Endothelial cell of umbilical vein (primary cell): ENCODE results near the gene TLR8. TPM values are rescaled to one million over a fixed set of nuclear protein-coding genes. Genes with fewer than 3 reads are reported as not detected.

Source experiments
- BruUV-seq: library from RNA; stranded (reverse); fragments of 400-500 nt; replicated peaks from 2 replicates; lab custom pipeline; 2021; lab: Mats Ljungman, UMichigan
- CTCF ChIA-PET: fragments of 300-600, 350-600 bp; sonication (Branson Sonifier 250); formaldehyde crosslinking; loops from one replicate; lab custom pipeline; 2021; ENCODE audit warnings: antibody characterized with exemption, inconsistent platforms; lab: Charles Lee
- POLR2A ChIA-PET: fragments of 300-600, 350-600 bp; sonication (Branson Sonifier 250); formaldehyde crosslinking; loops from one replicate; lab custom pipeline; 2021; ENCODE audit warnings: antibody characterized with exemption, inconsistent platforms; lab: Charles Lee
- DNase-seq: peaks from one replicate; pipeline ENCODE4 v3.0.0-alpha.2; 2011; ENCODE audit warnings: low read depth, low spot score
- FAIRE-seq: peaks from 2 replicates; lab custom pipeline; 2011; peaks lifted over from hg19 to GRCh38; lab: Jason Lieb, UNC
- H2AFZ ChIP-seq: 2 replicates; pipeline ENCODE4 v1.6.0; 2012; ENCODE audit warnings: low read depth, low read length, control low read depth, inconsistent platforms
- H3K27ac ChIP-seq: 2 replicates; pipeline ENCODE4 v1.5.1; 2011; ENCODE audit warnings: low read depth, mild to moderate bottlenecking, control low read depth, low read length, moderate library complexity; ENCODE audit not compliant: insufficient read depth
- H3K27me3 ChIP-seq, 2 experiments: 2 replicates each; pipeline versions ENCODE4 v1.6.0 to v1.6.1; 2011; ENCODE audit warnings: low read length in 2 of 2, mixed read lengths in 1 of 2; ENCODE audit not compliant: control insufficient read depth in 2 of 2, insufficient read depth in 2 of 2
- H3K36me3 ChIP-seq, 2 experiments: 2 replicates in 1 of 2; 3 replicates in 1 of 2; pipeline ENCODE4 v1.5.1; 2011; ENCODE audit warnings: low read length in 2 of 2, mild to moderate bottlenecking in 1 of 2, moderate library complexity in 1 of 2; ENCODE audit not compliant: control insufficient read depth in 2 of 2, insufficient read depth in 2 of 2; ENCODE audit errors: extremely low read depth in 1 of 2
- H3K4me1 ChIP-seq: 3 replicates; pipeline ENCODE4 v1.5.1; 2011; ENCODE audit warnings: mild to moderate bottlenecking, low read length; ENCODE audit not compliant: control insufficient read depth, insufficient read depth; ENCODE audit errors: extremely low read depth
- H3K4me2 ChIP-seq: 2 replicates; pipeline ENCODE4 v1.6.1; 2011; ENCODE audit warnings: low read length, control low read depth, mixed read lengths; ENCODE audit not compliant: insufficient read depth
- H3K4me3 ChIP-seq, 3 experiments: fragments of 200-600 bp in 1 of 3; sonication (generic), shearing (Covaris generic) in 1 of 3; replicated peaks in 1 of 3; 2 replicates each; pipeline ENCODE4 v1.5.1; 2011 to 2016; ENCODE audit warnings: control low read depth in 3 of 3, low read length in 3 of 3, mild to moderate bottlenecking in 2 of 3, inconsistent platforms in 1 of 3, low read depth in 1 of 3, moderate library complexity in 1 of 3; ENCODE audit not compliant: insufficient read depth in 1 of 3
- H3K79me2 ChIP-seq: 2 replicates; pipeline ENCODE4 v1.6.0; 2012; ENCODE audit warnings: low read length, inconsistent platforms; ENCODE audit not compliant: control insufficient read depth, insufficient read depth
- H3K9ac ChIP-seq: replicated peaks from 2 replicates; pipeline ENCODE3; 2011; ENCODE audit warnings: low read length, control low read depth; ENCODE audit not compliant: insufficient read depth; ENCODE audit errors: extremely low read depth
- H3K9me1 ChIP-seq: replicated peaks from 3 replicates; pipeline ENCODE4 v1.6.0; 2011; ENCODE audit warnings: mild to moderate bottlenecking, low read length; ENCODE audit not compliant: control insufficient read depth, insufficient read depth; ENCODE audit errors: extremely low read depth
- H3K9me3 ChIP-seq: replicated peaks from 2 replicates; pipeline ENCODE4 v1.5.1; 2012; ENCODE audit warnings: low read length, inconsistent platforms; ENCODE audit not compliant: control insufficient read depth, insufficient read depth
- H4K20me1 ChIP-seq: replicated peaks from 2 replicates; pipeline ENCODE3; 2011; ENCODE audit warnings: mild to moderate bottlenecking, low read length; ENCODE audit not compliant: control insufficient read depth, insufficient read depth; ENCODE audit errors: extremely low read depth
- EZH2 ChIP-seq: IDR thresholded peaks from 2 replicates; pipeline ENCODE4 v1.6.1; 2012; ENCODE audit warnings: borderline replicate concordance, low read depth, mild to moderate bottlenecking, moderate library complexity, low read length, inconsistent platforms; ENCODE audit not compliant: severe bottlenecking
- FOS ChIP-seq: IDR thresholded peaks from 2 replicates; pipeline ENCODE4 v1.6.1; 2011; ENCODE audit warnings: mild to moderate bottlenecking, low read length, moderate library complexity, borderline replicate concordance; ENCODE audit not compliant: insufficient read depth
- GATA2 ChIP-seq: IDR thresholded peaks from 2 replicates; pipeline ENCODE4 v1.7.0; 2011; ENCODE audit warnings: low read depth, mild to moderate bottlenecking, moderate library complexity, mixed read lengths, low read length; ENCODE audit not compliant: insufficient read length, insufficient read depth
- JUN ChIP-seq: IDR thresholded peaks from 2 replicates; pipeline ENCODE4 v1.6.1; 2011; ENCODE audit warnings: borderline replicate concordance, low read depth; ENCODE audit not compliant: insufficient read length, insufficient read depth
- MAX ChIP-seq: IDR thresholded peaks from 2 replicates; pipeline ENCODE4 v1.6.1; 2011; ENCODE audit not compliant: insufficient read depth, insufficient read length
- MYC ChIP-seq: IDR thresholded peaks from one replicate; pipeline ENCODE4 v1.6.1; 2011; ENCODE audit warnings: mild to moderate bottlenecking, low read depth, low read length
- POLR2A ChIP-seq: IDR thresholded peaks from 2 replicates; pipeline ENCODE4 v1.6.1; 2012; ENCODE audit warnings: low read depth, mild to moderate bottlenecking, control low read depth, low read length
- POLR2AphosphoS5 ChIP-seq: IDR thresholded peaks from 2 replicates; pipeline ENCODE4 v1.6.1; 2012; ENCODE audit warnings: low read depth, mild to moderate bottlenecking, control low read depth, low read length, moderate library complexity; ENCODE audit not compliant: insufficient read depth
- dilution Hi-C: fragments of 300-500 bp; cut with MboI; formaldehyde crosslinking; loops from one replicate; pipeline ENCODE4 v1.15.0; 2019; ENCODE audit warnings: low sequenced_read_pairs; ENCODE audit not compliant: extremely low pct_ligation_motif_present
- intact Hi-C: fragments of 100-400 bp; cut with micrococcal nuclease; formaldehyde crosslinking; loops from one replicate; pipeline ENCODE4 v1.10.0; 2022
- polyA plus RNA-seq, 4 experiments: library from polyadenylated mRNA; depleted of rRNA in 3 of 4; stranded (reverse) in 3 of 4; unstranded in 1 of 4; fragments of >200 nt; gene quantifications; 2 replicates each; pipeline versions ENCODE4 v1.2.1 to v1.2.3, GENCODE V29; 2011 to 2012; ENCODE audit warnings: missing spikeins in 1 of 4
- total RNA-seq: library from RNA; stranded (reverse); gene quantifications from 2 replicates; pipeline ENCODE4 v1.2.3, GENCODE V29; 2021
- TF ChIP-seq, protein P1 (sequence below), 2 donors: IDR thresholded peaks; 1 replicate in 1 of 2; 2 replicates in 1 of 2; pipeline ENCODE4 v1.5.1; 2011; ENCODE audit warnings: low read length in 2 of 2, mild to moderate bottlenecking in 2 of 2, moderate library complexity in 2 of 2, control low read depth in 1 of 2, inconsistent platforms in 1 of 2, low read depth in 1 of 2; ENCODE audit not compliant: insufficient read depth in 1 of 2; ENCODE audit errors: extremely low read depth in 1 of 2

TLR8 gene
- total and polyA plus RNA-seq, 2 donors (not counting 3 experiments of a cell fraction or from before 2014, with no cell fraction given): not detected

GRCh38 chrX:12891915-12892506, 14.4 kb upstream of the TLR8 start:
- H3K9me3 ChIP-seq: no peaks in the 10 kb centered on the region
- DNase-seq (no peak), FAIRE-seq (no peak)
- peaks cover 2% of the 10 kb centered on the region for H3K4me1 ChIP-seq
- ChIA-PET POLR2A (no interaction called here), CTCF (interaction anchor here (2.4 kb wide), 1 partner anchor 78 kb away, joined by 9 read pairs; no protein-coding TSS in a partner anchor)
- H3K79me2 ChIP-seq: no peaks in the 10 kb centered on the region
- no peak overlapping the region for H2AFZ ChIP-seq
- H3K27ac ChIP-seq: no peak overlapping the region
- H3K27me3 ChIP-seq: peaks cover 0 to 2% of the 10 kb centered on the region in 2 experiments
- no peaks in the 10 kb centered on the region for H4K20me1 ChIP-seq
- H3K9me1 ChIP-seq: no peaks in the 10 kb centered on the region
- H3K9ac ChIP-seq: no peak overlapping the region
- no peak overlapping the region for H3K4me3 ChIP-seq
- no peak overlapping the region for H3K4me2 ChIP-seq
- TF ChIP-seq JUN (no peak), POLR2AphosphoS5 (no peak), MYC (no peak), GATA2 (no peak), FOS (no peak), POLR2A (no peak), EZH2 (no peak), MAX (no peak)
- TF ChIP-seq, protein P1, sequence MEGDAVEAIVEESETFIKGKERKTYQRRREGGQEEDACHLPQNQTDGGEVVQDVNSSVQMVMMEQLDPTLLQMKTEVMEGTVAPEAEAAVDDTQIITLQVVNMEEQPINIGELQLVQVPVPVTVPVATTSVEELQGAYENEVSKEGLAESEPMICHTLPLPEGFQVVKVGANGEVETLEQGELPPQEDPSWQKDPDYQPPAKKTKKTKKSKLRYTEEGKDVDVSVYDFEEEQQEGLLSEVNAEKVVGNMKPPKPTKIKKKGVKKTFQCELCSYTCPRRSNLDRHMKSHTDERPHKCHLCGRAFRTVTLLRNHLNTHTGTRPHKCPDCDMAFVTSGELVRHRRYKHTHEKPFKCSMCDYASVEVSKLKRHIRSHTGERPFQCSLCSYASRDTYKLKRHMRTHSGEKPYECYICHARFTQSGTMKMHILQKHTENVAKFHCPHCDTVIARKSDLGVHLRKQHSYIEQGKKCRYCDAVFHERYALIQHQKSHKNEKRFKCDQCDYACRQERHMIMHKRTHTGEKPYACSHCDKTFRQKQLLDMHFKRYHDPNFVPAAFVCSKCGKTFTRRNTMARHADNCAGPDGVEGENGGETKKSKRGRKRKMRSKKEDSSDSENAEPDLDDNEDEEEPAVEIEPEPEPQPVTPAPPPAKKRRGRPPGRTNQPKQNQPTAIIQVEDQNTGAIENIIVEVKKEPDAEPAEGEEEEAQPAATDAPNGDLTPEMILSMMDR (IDR thresholded peaks at IDR 0.05; ENCODE audit: extremely low read depth in 1 of 2, insufficient read depth in 1 of 2, low read depth in 1 of 2, low read length in 2 of 2): no peak
- BruUV-seq: no TSS peak
- intact Hi-C loops: no loop called here
- dilution Hi-C loops: no loop called here
- no peaks in the 10 kb centered on the region for H3K36me3 ChIP-seq
